Activated CD8-positive, alpha-beta memory T cell treated with anti-CD3 and anti-CD28 coated beads, Interleukin-2, amount 10 ng/mL, durations not matched to agents 7 days and 5 days (primary cell): Measurements from ENCODE around the gene SLC25A13. TPM values are rescaled to one million over a fixed set of nuclear protein-coding genes. Genes with fewer than 3 reads are reported as not detected.

Source experiments
- ATAC-seq: fragments of 150-1000 bp; cut with Tn5 transposase; one replicate; pipeline ENCODE4 v1.10.0; 2021; ENCODE audit warnings: moderate library complexity
- CTCF ChIA-PET: fragments of 350-600 bp; sonication (Branson Sonifier 250); formaldehyde crosslinking; loops from one replicate; lab custom pipeline; 2021; ENCODE audit warnings: antibody characterized with exemption; lab: Charles Lee
- DNase-seq: peaks from one replicate; pipeline ENCODE4 v3.0.0-alpha.2; 2020
- H3K27ac Mint-ChIP-seq: one replicate; pipeline ENCODE4 v1.8.0; 2021; ENCODE audit warnings: mild to moderate bottlenecking, mixed read lengths
- H3K27me3 Mint-ChIP-seq: one replicate; pipeline ENCODE4 v1.8.0; 2021; ENCODE audit warnings: mixed read lengths
- H3K36me3 Mint-ChIP-seq: one replicate; pipeline ENCODE4 v1.8.0; 2021; ENCODE audit warnings: mild to moderate bottlenecking, mixed read lengths
- H3K4me1 Mint-ChIP-seq: one replicate; pipeline ENCODE4 v1.8.0; 2021; ENCODE audit warnings: mixed read lengths
- H3K4me3 Mint-ChIP-seq: one replicate; pipeline ENCODE4 v1.8.0; 2021; ENCODE audit warnings: mild to moderate bottlenecking, moderate library complexity, mixed read lengths
- H3K9me3 Mint-ChIP-seq: one replicate; pipeline ENCODE4 v1.8.0; 2022; ENCODE audit warnings: low read depth, mixed read lengths
- total RNA-seq, 2 experiments: library from RNA; stranded (reverse); gene quantifications; one replicate each; pipeline ENCODE4 v1.2.3, GENCODE V29; 2021

Gene SLC25A13
- total RNA-seq, 2 experiments from 2014 or later = 7.9 to 10.4 TPM

- Mint-ChIP-seq H3K4me1 (no peaks in the 10 kb centered on the region), H3K9me3 (peaks cover 2% of the 10 kb centered on the region), H3K36me3 (peaks cover 23% of the 10 kb centered on the region), H3K27ac (no peak overlapping the region), H3K4me3 (no peak overlapping the region), H3K27me3 (no peaks in the 10 kb centered on the region)
- no peak for ATAC-seq
- no peak for DNase-seq
- CTCF ChIA-PET = no interaction called here
These were observed 45.9 kb downstream of the SLC25A13 start for GRCh38 chr7:96276019-96276418.

GRCh38 chr7:96273716-96274115, 48.2 kb downstream of the SLC25A13 start:
- no peak overlapping the region for H3K4me3 Mint-ChIP-seq
- no peaks in the 10 kb centered on the region for H3K27me3 Mint-ChIP-seq
- no peak overlapping the region for H3K27ac Mint-ChIP-seq
- no peak for ATAC-seq
- CTCF ChIA-PET = no interaction called here
- peaks cover 23% of the 10 kb centered on the region for H3K36me3 Mint-ChIP-seq
- no peak for DNase-seq
- no peaks in the 10 kb centered on the region for H3K4me1 Mint-ChIP-seq
- H3K9me3 Mint-ChIP-seq = no peaks in the 10 kb centered on the region

- H3K4me1 Mint-ChIP-seq = no peaks in the 10 kb centered on the region
- no peaks in the 10 kb centered on the region for H3K27me3 Mint-ChIP-seq
- H3K27ac Mint-ChIP-seq = no peak overlapping the region
- H3K4me3 Mint-ChIP-seq = no peak overlapping the region
- CTCF ChIA-PET = no interaction called here
- ATAC-seq (no peak), DNase-seq (no peak)
- no peaks in the 10 kb centered on the region for H3K9me3 Mint-ChIP-seq
- H3K36me3 Mint-ChIP-seq = peaks cover 13% of the 10 kb centered on the region
These were observed 52.5 kb downstream of the SLC25A13 start for GRCh38 chr7:96269246-96269994.

GRCh38 chr7:96266580-96266979, 55.3 kb downstream of the SLC25A13 start:
- Mint-ChIP-seq H3K4me3 (no peak overlapping the region), H3K4me1 (peaks cover 3% of the 10 kb centered on the region), H3K27me3 (no peaks in the 10 kb centered on the region), H3K27ac (no peak overlapping the region), H3K9me3 (no peaks in the 10 kb centered on the region), H3K36me3 (peaks cover 13% of the 10 kb centered on the region)
- CTCF ChIA-PET = no interaction called here
- ATAC-seq = no peak
- DNase-seq = no peak

GRCh38 chr7:96266015-96266414, 55.9 kb downstream of the SLC25A13 start:
- DNase-seq = no peak
- H3K9me3 Mint-ChIP-seq = no peaks in the 10 kb centered on the region
- no peak overlapping the region for H3K27ac Mint-ChIP-seq
- peaks cover 3% of the 10 kb centered on the region for H3K4me1 Mint-ChIP-seq
- peaks cover 13% of the 10 kb centered on the region for H3K36me3 Mint-ChIP-seq
- CTCF ChIA-PET = no interaction called here
- ATAC-seq = no peak
- no peaks in the 10 kb centered on the region for H3K27me3 Mint-ChIP-seq
- no peak overlapping the region for H3K4me3 Mint-ChIP-seq

GRCh38 chr7:96253964-96254363, 67.9 kb downstream of the SLC25A13 start:
- Mint-ChIP-seq H3K4me3 (no peak overlapping the region), H3K36me3 (peaks cover 9% of the 10 kb centered on the region), H3K27ac (no peak overlapping the region), H3K4me1 (peaks cover 2% of the 10 kb centered on the region), H3K9me3 (peaks cover 10% of the 10 kb centered on the region), H3K27me3 (no peaks in the 10 kb centered on the region)
- DNase-seq = no peak
- ATAC-seq = no peak
- CTCF ChIA-PET = no interaction called here

GRCh38 chr7:96253441-96253840, 68.5 kb downstream of the SLC25A13 start:
- peaks cover 2% of the 10 kb centered on the region for H3K4me1 Mint-ChIP-seq
- H3K36me3 Mint-ChIP-seq = peaks cover 9% of the 10 kb centered on the region
- CTCF ChIA-PET = no interaction called here
- no peak overlapping the region for H3K4me3 Mint-ChIP-seq
- H3K27me3 Mint-ChIP-seq = no peaks in the 10 kb centered on the region
- ATAC-seq (no peak), DNase-seq (no peak)
- H3K27ac Mint-ChIP-seq = no peak overlapping the region
- peaks cover 10% of the 10 kb centered on the region for H3K9me3 Mint-ChIP-seq

GRCh38 chr7:96250776-96251361, 71.0 kb downstream of the SLC25A13 start:
- CTCF ChIA-PET = no interaction called here
- DNase-seq (no peak), ATAC-seq (no peak)
- Mint-ChIP-seq H3K27ac (no peak overlapping the region), H3K4me3 (no peak overlapping the region), H3K4me1 (peaks cover 2% of the 10 kb centered on the region), H3K36me3 (peaks cover 1% of the 10 kb centered on the region), H3K27me3 (no peaks in the 10 kb centered on the region), H3K9me3 (peaks cover 4% of the 10 kb centered on the region)

- Mint-ChIP-seq H3K27me3 (no peaks in the 10 kb centered on the region), H3K9me3 (peaks cover 4% of the 10 kb centered on the region), H3K4me3 (no peak overlapping the region), H3K36me3 (peaks cover 1% of the 10 kb centered on the region), H3K4me1 (peaks cover 2% of the 10 kb centered on the region), H3K27ac (no peak overlapping the region)
- DNase-seq (no peak), ATAC-seq (no peak)
- CTCF ChIA-PET = no interaction called here
These were observed 73.5 kb downstream of the SLC25A13 start for GRCh38 chr7:96248405-96248804.

GRCh38 chr7:96246919-96247318, 75.0 kb downstream of the SLC25A13 start:
- no peak overlapping the region for H3K27ac Mint-ChIP-seq
- no peak overlapping the region for H3K4me3 Mint-ChIP-seq
- ATAC-seq = no peak
- H3K4me1 Mint-ChIP-seq = peaks cover 3% of the 10 kb centered on the region
- CTCF ChIA-PET = no interaction called here
- H3K9me3 Mint-ChIP-seq = peaks cover 4% of the 10 kb centered on the region
- H3K36me3 Mint-ChIP-seq = no peaks in the 10 kb centered on the region
- no peak for DNase-seq
- no peaks in the 10 kb centered on the region for H3K27me3 Mint-ChIP-seq

- ATAC-seq (no peak), DNase-seq (no peak)
- H3K27me3 Mint-ChIP-seq = no peaks in the 10 kb centered on the region
- no peak overlapping the region for H3K4me3 Mint-ChIP-seq
- no peaks in the 10 kb centered on the region for H3K36me3 Mint-ChIP-seq
- CTCF ChIA-PET = no interaction called here
- H3K27ac Mint-ChIP-seq = no peak overlapping the region
- H3K4me1 Mint-ChIP-seq = peaks cover 2% of the 10 kb centered on the region
- no peaks in the 10 kb centered on the region for H3K9me3 Mint-ChIP-seq
These were observed 77.0 kb downstream of the SLC25A13 start for GRCh38 chr7:96244992-96245292.

- H3K9me3 Mint-ChIP-seq = no peaks in the 10 kb centered on the region
- H3K4me1 Mint-ChIP-seq = peaks cover 2% of the 10 kb centered on the region
- no peak overlapping the region for H3K27ac Mint-ChIP-seq
- H3K27me3 Mint-ChIP-seq = no peaks in the 10 kb centered on the region
- ATAC-seq (no peak), DNase-seq (no peak)
- CTCF ChIA-PET = no interaction called here
- no peak overlapping the region for H3K4me3 Mint-ChIP-seq
- H3K36me3 Mint-ChIP-seq = no peaks in the 10 kb centered on the region
These were observed 77.5 kb downstream of the SLC25A13 start for GRCh38 chr7:96244244-96244991.

- H3K27ac Mint-ChIP-seq = no peak overlapping the region
- CTCF ChIA-PET = no interaction called here
These were observed 78.7 kb downstream of the SLC25A13 start for GRCh38 chr7:96243241-96243640.

GRCh38 chr7:96241855-96242254, 80.0 kb downstream of the SLC25A13 start:
- Mint-ChIP-seq H3K4me3 (no peak overlapping the region), H3K36me3 (no peaks in the 10 kb centered on the region), H3K4me1 (peaks cover 2% of the 10 kb centered on the region), H3K27me3 (no peaks in the 10 kb centered on the region), H3K9me3 (no peaks in the 10 kb centered on the region), H3K27ac (no peak overlapping the region)
- DNase-seq = no peak
- CTCF ChIA-PET = no interaction called here
- ATAC-seq = no peak

More at GRCh38 chr7:96243241-96243640, 78.7 kb downstream of the SLC25A13 start:
- Mint-ChIP-seq H3K4me3 (no peak overlapping the region), H3K9me3 (no peaks in the 10 kb centered on the region), H3K36me3 (no peaks in the 10 kb centered on the region), H3K4me1 (peaks cover 2% of the 10 kb centered on the region), H3K27me3 (no peaks in the 10 kb centered on the region)
- DNase-seq (no peak), ATAC-seq (no peak)
